Measurements from ENCODE around the gene CDK16. TPM values are rescaled to one million over a fixed set of nuclear protein-coding genes. Genes with fewer than 3 reads are reported as not detected.

Gene CDK16
- polyA plus RNA-seq, 1 donor from 2014 or later: 16.8 TPM

- no peaks in the 10 kb centered on the region for H3K27me3 Mint-ChIP-seq
- peaks cover 9 to 20% (median 12%) of the 10 kb centered on the region in 3 donors for H3K4me1 Mint-ChIP-seq
- peak overlapping the region in 1 of 3 donors; percentile 63 for H3K27ac Mint-ChIP-seq
- no peak overlapping the region for H3K4me3 Mint-ChIP-seq
- peaks cover 20% of the 10 kb centered on the region for H3K36me3 Mint-ChIP-seq
- H3K9me3 Mint-ChIP-seq: no peaks in the 10 kb centered on the region
These were observed 5.9 kb downstream of the CDK16 start for GRCh38 chrX:47224266-47224895.

- Mint-ChIP-seq H3K4me3 (no peak overlapping the region), H3K27me3 (no peaks in the 10 kb centered on the region), H3K9me3 (no peaks in the 10 kb centered on the region), H3K4me1 (peaks cover 7 to 15% (median 9%) of the 10 kb centered on the region in 3 donors), H3K27ac (no peak overlapping the region), H3K36me3 (peaks cover 18% of the 10 kb centered on the region)
These were observed 6.4 kb downstream of the CDK16 start for GRCh38 chrX:47224896-47225290.

GRCh38 chrX:47226071-47226470 is 7.6 kb downstream of the CDK16 start:
- H3K27ac Mint-ChIP-seq: no peak overlapping the region
- H3K4me3 Mint-ChIP-seq: peak overlapping the region in 1 of 4 donors; percentile 6
- peaks cover 18% of the 10 kb centered on the region for H3K36me3 Mint-ChIP-seq
- no peaks in the 10 kb centered on the region for H3K27me3 Mint-ChIP-seq
- no peaks in the 10 kb centered on the region for H3K9me3 Mint-ChIP-seq
- H3K4me1 Mint-ChIP-seq: peaks cover under 1 to 3% (median 2%) of the 10 kb centered on the region in 3 donors

GRCh38 chrX:47226531-47227333 is 8.3 kb downstream of the CDK16 start:
- peaks cover 18% of the 10 kb centered on the region for H3K36me3 Mint-ChIP-seq
- H3K9me3 Mint-ChIP-seq: no peaks in the 10 kb centered on the region
- no peaks in the 10 kb centered on the region for H3K27me3 Mint-ChIP-seq
- H3K27ac Mint-ChIP-seq: no peak overlapping the region
- peaks cover 0 to 3% (median 2%) of the 10 kb centered on the region in 3 donors for H3K4me1 Mint-ChIP-seq
- peak overlapping the region in 1 of 4 donors; percentile 6 for H3K4me3 Mint-ChIP-seq

- Mint-ChIP-seq H3K4me3 (no peak overlapping the region), H3K9me3 (no peaks in the 10 kb centered on the region), H3K27me3 (no peaks in the 10 kb centered on the region), H3K27ac (no peak overlapping the region), H3K36me3 (peaks cover 15% of the 10 kb centered on the region), H3K4me1 (peaks cover 0 to 4% (median 2%) of the 10 kb centered on the region in 3 donors)
These were observed 8.8 kb downstream of the CDK16 start for GRCh38 chrX:47227334-47227583.

GRCh38 chrX:47228550-47229270 is 10.2 kb downstream of the CDK16 start:
- Mint-ChIP-seq H3K4me1 (peaks cover 0 to 4% (median 2%) of the 10 kb centered on the region in 3 donors), H3K9me3 (peaks cover 0 to under 1% (median 0%) of the 10 kb centered on the region in 3 donors), H3K4me3 (no peak overlapping the region), H3K36me3 (peaks cover 14% of the 10 kb centered on the region), H3K27ac (peak overlapping the region in 1 of 3 donors; percentile 39), H3K27me3 (no peaks in the 10 kb centered on the region)

GRCh38 chrX:47229427-47229826 is 10.9 kb downstream of the CDK16 start:
- Mint-ChIP-seq H3K4me1 (peaks cover 0 to 5% (median 2%) of the 10 kb centered on the region in 3 donors), H3K36me3 (peaks cover 12% of the 10 kb centered on the region), H3K9me3 (peaks cover 0 to 2% (median 0%) of the 10 kb centered on the region in 3 donors), H3K27me3 (no peaks in the 10 kb centered on the region), H3K4me3 (no peak overlapping the region), H3K27ac (no peak overlapping the region)

- H3K27ac Mint-ChIP-seq: peak overlapping the region; percentile 1 to 80 (median 5)
- peaks cover 0 to 2% (median 0%) of the 10 kb centered on the region in 3 donors for H3K9me3 Mint-ChIP-seq
- peaks cover 0 to 5% (median 4%) of the 10 kb centered on the region in 3 donors for H3K4me1 Mint-ChIP-seq
These were observed 11.8 kb downstream of the CDK16 start for GRCh38 chrX:47230136-47230868.

GRCh38 chrX:47231167-47231566 is 12.7 kb downstream of the CDK16 start:
- Mint-ChIP-seq H3K4me3 (peak overlapping the region in 1 of 4 donors; percentile 85), H3K27me3 (no peaks in the 10 kb centered on the region), H3K9me3 (peaks cover 0 to 2% (median 0%) of the 10 kb centered on the region in 3 donors), H3K27ac (peak overlapping the region in 1 of 3 donors; percentile 86), H3K4me1 (peaks cover 0 to 7% (median 5%) of the 10 kb centered on the region in 3 donors), H3K36me3 (peaks cover 6% of the 10 kb centered on the region)

More at GRCh38 chrX:47230136-47230868, 11.8 kb downstream of the CDK16 start:
- Mint-ChIP-seq H3K4me3 (peak overlapping the region in 2 of 4 donors; percentile 12 to 18), H3K36me3 (peaks cover 7% of the 10 kb centered on the region), H3K27me3 (no peaks in the 10 kb centered on the region)

- Mint-ChIP-seq H3K9me3 (peaks cover 0 to 2% (median 0%) of the 10 kb centered on the region in 3 donors), H3K36me3 (peaks cover 5% of the 10 kb centered on the region), H3K4me3 (peak overlapping the region; percentile 85 to 98 (median 96)), H3K4me1 (peaks cover 0 to 7% (median 5%) of the 10 kb centered on the region in 3 donors), H3K27me3 (no peaks in the 10 kb centered on the region), H3K27ac (peak overlapping the region; percentile 86 to 100 (median 99))
These were observed 13.8 kb downstream of the CDK16 start for GRCh38 chrX:47232197-47232802.

- peaks cover 0 to 2% (median 0%) of the 10 kb centered on the region in 3 donors for H3K9me3 Mint-ChIP-seq
- H3K4me1 Mint-ChIP-seq: peaks cover 0 to 7% (median 5%) of the 10 kb centered on the region in 3 donors
- no peaks in the 10 kb centered on the region for H3K27me3 Mint-ChIP-seq
- H3K36me3 Mint-ChIP-seq: peaks cover 2% of the 10 kb centered on the region
- H3K4me3 Mint-ChIP-seq: peak within 1 kb of the TSS; percentile 85 to 98 (median 96)
- peak within 1 kb of the TSS; percentile 86 to 100 (median 99) for H3K27ac Mint-ChIP-seq
These were observed 14.4 kb downstream of the CDK16 start, which contains the start of gene USP11 for GRCh38 chrX:47232803-47233332. Gene USP11, plus strand, starts transcription at chrX:47233009. Its CDS starts 35 bp downstream, at chrX:47233044.

GRCh38 chrX:47233333-47234113 is 15.0 kb downstream of the CDK16 start:
- H3K4me1 Mint-ChIP-seq: peaks cover 0 to 7% (median 5%) of the 10 kb centered on the region in 3 donors
- no peaks in the 10 kb centered on the region for H3K27me3 Mint-ChIP-seq
- H3K9me3 Mint-ChIP-seq: peaks cover 0 to 2% (median 0%) of the 10 kb centered on the region in 3 donors
- peak overlapping the region; percentile 85 to 98 (median 96) for H3K4me3 Mint-ChIP-seq
- peaks cover 1% of the 10 kb centered on the region for H3K36me3 Mint-ChIP-seq
- H3K27ac Mint-ChIP-seq: peak overlapping the region; percentile 86 to 100 (median 99)

- Mint-ChIP-seq H3K27ac (peak overlapping the region in 1 of 3 donors; percentile 13), H3K4me3 (peak overlapping the region in 3 of 4 donors; percentile 64 to 95 (median 78)), H3K36me3 (peaks cover 1% of the 10 kb centered on the region), H3K27me3 (no peaks in the 10 kb centered on the region), H3K4me1 (peaks cover 0 to 7% (median 5%) of the 10 kb centered on the region in 3 donors), H3K9me3 (peaks cover 0 to 2% (median 0%) of the 10 kb centered on the region in 3 donors)
These were observed 16.1 kb downstream of the CDK16 start for GRCh38 chrX:47234583-47234982.

All from IgD-negative memory B cell (primary cell).